Osteoblast (primary cell): Measurements from ENCODE around the gene PCCA. TPM values are rescaled to one million over a fixed set of nuclear protein-coding genes. Genes with fewer than 3 reads are reported as not detected.

Source experiments
- DNase-seq: peaks from one replicate; pipeline ENCODE4 v3.0.0; 2011; ENCODE audit warnings: low spot score, mixed read lengths; ENCODE audit not compliant: insufficient read length; ENCODE audit errors: missing footprints
- H2AFZ ChIP-seq: 2 replicates; pipeline ENCODE4 v1.6.0; 2011; ENCODE audit warnings: mild to moderate bottlenecking, low read length
- H3K27ac ChIP-seq: 2 replicates; pipeline ENCODE4 v1.5.1; 2011; ENCODE audit warnings: mild to moderate bottlenecking, low read depth, low read length, moderate library complexity
- H3K27me3 ChIP-seq: 2 replicates; pipeline ENCODE4 v1.6.0; 2012; ENCODE audit warnings: mild to moderate bottlenecking, control low read depth, inconsistent platforms, low read length, moderate library complexity; ENCODE audit not compliant: insufficient read depth
- H3K36me3 ChIP-seq: 2 replicates; pipeline ENCODE4 v1.5.1; 2011; ENCODE audit warnings: mild to moderate bottlenecking, low read length, control low read depth, moderate library complexity; ENCODE audit not compliant: insufficient read depth
- H3K4me1 ChIP-seq: 2 replicates; pipeline ENCODE4 v1.5.1; 2011; ENCODE audit warnings: mild to moderate bottlenecking, low read length, control low read depth, moderate library complexity; ENCODE audit not compliant: insufficient read depth
- H3K4me2 ChIP-seq: 2 replicates; pipeline ENCODE4 v1.6.0; 2011; ENCODE audit warnings: mild to moderate bottlenecking, low read length; ENCODE audit not compliant: insufficient read depth
- H3K4me3 ChIP-seq: fragments of 200-600 bp; sonication (generic); 3 replicates; pipeline ENCODE4 v1.5.1; 2012; ENCODE audit warnings: mild to moderate bottlenecking, low read length, inconsistent platforms; ENCODE audit not compliant: insufficient read depth
- H3K79me2 ChIP-seq: 2 replicates; pipeline ENCODE4 v1.6.0; 2012; ENCODE audit warnings: mild to moderate bottlenecking, low read length, control low read depth, inconsistent platforms; ENCODE audit not compliant: insufficient read depth
- H3K9me3 ChIP-seq: 2 replicates; pipeline ENCODE4 v1.5.1; 2011; ENCODE audit warnings: low read depth, low read length, control low read depth
- H4K20me1 ChIP-seq: 2 replicates; pipeline ENCODE4 v1.6.0; 2012; ENCODE audit warnings: mild to moderate bottlenecking, low read length, control low read depth; ENCODE audit not compliant: insufficient read depth
- CTCF ChIP-seq: IDR thresholded peaks from 2 replicates; pipeline ENCODE4 v1.5.1; 2011; ENCODE audit warnings: mild to moderate bottlenecking, low read depth, low read length, moderate library complexity; ENCODE audit errors: extremely low read depth
- total RNA-seq: library from RNA; depleted of rRNA; stranded (reverse); fragments of >200 nt; gene quantifications from 2 replicates; pipeline ENCODE4 v1.2.3, GENCODE V29; 2012

The PCCA gene
- total RNA-seq, 1 donor, result 40.5 TPM

DNA sequence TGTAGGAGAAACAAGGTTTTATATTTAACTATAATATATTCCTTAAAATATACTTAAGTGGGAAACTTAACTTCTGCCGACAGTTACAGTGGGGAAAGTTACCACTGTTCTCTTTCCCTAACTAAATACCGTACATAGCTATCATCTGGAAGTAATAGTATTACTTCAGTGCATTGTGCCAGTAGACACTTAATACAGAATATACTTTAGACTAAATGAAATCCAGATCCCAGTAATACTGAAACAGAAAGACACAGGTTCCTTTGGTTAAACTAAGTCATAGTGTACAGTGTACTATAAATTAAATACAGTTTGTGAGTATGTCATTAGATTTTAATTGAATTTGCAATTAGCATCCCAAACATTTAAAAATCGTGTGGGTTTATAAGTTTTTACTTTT is 107.5 kb downstream of the PCCA start:
- Histone ChIP-seq H3K27ac (no peak overlapping the region), H4K20me1 (peaks cover 3% of the 10 kb centered on the region), H2AFZ (no peak overlapping the region), H3K4me1 (no peaks in the 10 kb centered on the region), H3K4me2 (no peak overlapping the region), H3K36me3 (no peaks in the 10 kb centered on the region), H3K9me3 (no peaks in the 10 kb centered on the region), H3K27me3 (no peaks in the 10 kb centered on the region), H3K79me2 (no peaks in the 10 kb centered on the region), H3K4me3 (no peak overlapping the region)
- TF ChIP-seq CTCF, result no peak
- DNase-seq, result no peak

DNA sequence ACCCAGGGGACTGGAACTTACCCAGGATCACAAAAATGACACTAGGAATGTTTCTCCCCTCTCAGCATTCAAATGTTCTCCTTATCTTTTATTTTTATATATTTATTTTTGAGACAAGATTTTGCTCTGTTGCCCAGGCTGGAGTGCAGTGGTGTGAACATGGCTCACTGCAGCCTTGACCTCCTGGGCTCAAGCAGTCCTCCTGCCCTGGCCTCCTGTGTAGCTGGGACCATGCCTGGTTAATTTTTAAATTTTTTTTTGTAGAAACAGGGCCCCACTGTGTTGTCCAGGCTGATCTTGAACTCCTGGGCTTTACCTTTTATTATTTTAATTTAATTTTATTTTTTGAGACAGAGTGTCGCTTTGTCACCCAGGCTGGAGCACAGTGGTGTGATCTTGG is 108.2 kb downstream of the PCCA start:
- H3K9me3 ChIP-seq, result no peaks in the 10 kb centered on the region
- no peak for TF ChIP-seq CTCF

DNA sequence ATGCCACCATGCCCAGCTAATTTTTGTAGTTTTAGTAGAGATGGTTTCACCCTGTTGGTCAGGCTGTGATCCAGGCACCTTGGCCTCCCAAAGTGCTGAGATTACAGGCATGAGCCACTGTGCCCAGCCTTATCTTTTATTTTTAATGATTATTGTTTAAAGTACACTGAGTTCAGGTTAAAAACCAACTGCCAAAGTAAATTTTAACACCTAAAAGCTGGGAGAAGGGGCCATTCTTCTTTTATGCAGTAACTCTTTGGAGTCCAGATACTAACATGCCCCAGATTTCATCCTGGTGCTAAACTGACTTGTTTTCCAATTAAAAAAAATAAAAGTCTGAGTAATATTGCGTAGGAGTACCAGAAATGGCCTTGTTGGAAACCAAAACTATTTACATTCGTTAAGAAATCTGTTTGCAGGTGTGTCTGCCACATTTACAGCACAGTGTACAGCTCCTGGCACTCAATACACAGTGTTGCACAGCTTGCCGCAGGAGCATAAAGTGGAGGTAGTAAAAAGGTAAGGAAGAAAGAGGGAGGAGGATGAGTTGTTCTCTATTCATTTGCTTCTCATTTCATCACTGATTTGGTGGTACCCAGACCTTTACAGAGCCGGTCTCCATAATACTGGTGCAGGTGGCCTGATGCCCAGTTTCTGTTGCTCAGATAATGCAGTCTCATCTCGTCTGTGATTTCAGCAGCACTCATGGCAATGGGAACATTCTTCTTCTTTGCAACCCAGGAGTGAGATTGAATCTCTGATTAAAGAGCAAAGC is 108.9 kb downstream of the PCCA start:
- Histone ChIP-seq H3K4me3 (no peak overlapping the region), H4K20me1 (no peaks in the 10 kb centered on the region), H3K36me3 (no peaks in the 10 kb centered on the region), H3K27me3 (no peaks in the 10 kb centered on the region), H2AFZ (no peak overlapping the region), H3K4me1 (no peaks in the 10 kb centered on the region), H3K27ac (no peak overlapping the region), H3K4me2 (no peak overlapping the region), H3K79me2 (no peaks in the 10 kb centered on the region), H3K9me3 (no peaks in the 10 kb centered on the region)
- no peak for DNase-seq
- TF ChIP-seq CTCF, result no peak

More for the DNA sequence above, 108.2 kb downstream of the PCCA start:
- no peak overlapping the region for H3K4me2 ChIP-seq
- H3K36me3 ChIP-seq, result no peaks in the 10 kb centered on the region
- H2AFZ ChIP-seq, result no peak overlapping the region
- no peaks in the 10 kb centered on the region for H3K79me2 ChIP-seq
- H4K20me1 ChIP-seq, result no peaks in the 10 kb centered on the region
- H3K4me3 ChIP-seq, result no peak overlapping the region
- no peaks in the 10 kb centered on the region for H3K27me3 ChIP-seq
- H3K27ac ChIP-seq, result no peak overlapping the region
- H3K4me1 ChIP-seq, result no peaks in the 10 kb centered on the region
- DNase-seq, result no peak

- H2AFZ ChIP-seq, result no peak overlapping the region
- peaks cover 20% of the 10 kb centered on the region for H3K4me1 ChIP-seq
- H3K9me3 ChIP-seq, result no peaks in the 10 kb centered on the region
- peak; percentile 58 for DNase-seq
- H3K27ac ChIP-seq, result peak overlapping the region; percentile 59
- H3K4me2 ChIP-seq, result peak overlapping the region; percentile 14
- no peaks in the 10 kb centered on the region for H3K27me3 ChIP-seq
- no peaks in the 10 kb centered on the region for H3K36me3 ChIP-seq
- no peaks in the 10 kb centered on the region for H3K79me2 ChIP-seq
- H4K20me1 ChIP-seq, result no peaks in the 10 kb centered on the region
- TF ChIP-seq CTCF, result no peak
- H3K4me3 ChIP-seq, result no peak overlapping the region
Observed at GRCh38 chr13:100203696-100204367, 114.9 kb downstream of the PCCA start.
